ENCODE results near the gene THSD4.

Gene THSD4

GRCh38 chr15:71118881-71119632 lies 3.8 kb downstream of the THSD4 start:
- no peaks in the 10 kb centered on the region for H4K20me1 ChIP-seq (ENCODE audit: insufficient read depth, low read length)
- no peaks in the 10 kb centered on the region for H3K9me3 ChIP-seq (ENCODE audit: low read length)
- H3K4me2 ChIP-seq (ENCODE audit: low read length), result no peak overlapping the region
- no peaks in the 10 kb centered on the region for H3F3A ChIP-seq (ENCODE audit: insufficient read depth, low read length)
- H3K9me2 ChIP-seq (ENCODE audit: low read depth, low read length), result no peaks in the 10 kb centered on the region
- TF ChIP-seq CTCF (IDR thresholded peaks at IDR 0.05; ENCODE audit: low read length) (no peak), EZH2 (IDR thresholded peaks at IDR 0.05; ENCODE audit: borderline replicate concordance, low read length) (no peak)
- no peak overlapping the region for H3K4me3 ChIP-seq (ENCODE audit: low read depth, low read length, poor library complexity, severe bottlenecking)
- no peaks in the 10 kb centered on the region for H3K27me3 ChIP-seq (ENCODE audit: insufficient read depth, low read length)
- H3K4me1 ChIP-seq (ENCODE audit: insufficient read depth, low read length, severe bottlenecking), result peaks cover 4% of the 10 kb centered on the region
- no peaks in the 10 kb centered on the region for H3K36me3 ChIP-seq (ENCODE audit: insufficient read depth, low read length)
- H3K27ac ChIP-seq (ENCODE audit: low read depth, low read length, poor library complexity, severe bottlenecking), result no peak overlapping the region
- no peak overlapping the region for H2AFZ ChIP-seq (ENCODE audit: low read length)
- H3K79me2 ChIP-seq (ENCODE audit: insufficient read depth, low read length), result no peaks in the 10 kb centered on the region
- no peak overlapping the region for H3K9ac ChIP-seq (ENCODE audit: low read length)

- Histone ChIP-seq H3K9me3 (ENCODE audit: low read length) (no peaks in the 10 kb centered on the region), H3K36me3 (ENCODE audit: insufficient read depth, low read length) (no peaks in the 10 kb centered on the region), H3K9me2 (ENCODE audit: low read depth, low read length) (no peaks in the 10 kb centered on the region), H3K27ac (ENCODE audit: low read depth, low read length, poor library complexity, severe bottlenecking) (no peak overlapping the region), H3K4me2 (ENCODE audit: low read length) (no peak overlapping the region), H3K4me3 (ENCODE audit: low read depth, low read length, poor library complexity, severe bottlenecking) (no peak overlapping the region), H3K4me1 (ENCODE audit: insufficient read depth, low read length, severe bottlenecking) (peaks cover 4% of the 10 kb centered on the region), H3F3A (ENCODE audit: insufficient read depth, low read length) (no peaks in the 10 kb centered on the region), H2AFZ (ENCODE audit: low read length) (no peak overlapping the region), H3K79me2 (ENCODE audit: insufficient read depth, low read length) (no peaks in the 10 kb centered on the region), H4K20me1 (ENCODE audit: insufficient read depth, low read length) (no peaks in the 10 kb centered on the region), H3K27me3 (ENCODE audit: insufficient read depth, low read length) (no peaks in the 10 kb centered on the region), H3K9ac (ENCODE audit: low read length) (no peak overlapping the region)
- no peak for TF ChIP-seq EZH2 (IDR thresholded peaks at IDR 0.05; ENCODE audit: borderline replicate concordance, low read length)
- TF ChIP-seq CTCF (IDR thresholded peaks at IDR 0.05; ENCODE audit: low read length), result no peak
These were observed 5.2 kb downstream of the THSD4 start for GRCh38 chr15:71120428-71120944.

- TF ChIP-seq EZH2 (IDR thresholded peaks at IDR 0.05; ENCODE audit: borderline replicate concordance, low read length), result no peak
- TF ChIP-seq CTCF (IDR thresholded peaks at IDR 0.05; ENCODE audit: low read length), result no peak
- no peaks in the 10 kb centered on the region for H3K4me1 ChIP-seq (ENCODE audit: insufficient read depth, low read length, severe bottlenecking)
- no peaks in the 10 kb centered on the region for H3K79me2 ChIP-seq (ENCODE audit: insufficient read depth, low read length)
- H2AFZ ChIP-seq (ENCODE audit: low read length), result no peak overlapping the region
- no peaks in the 10 kb centered on the region for H4K20me1 ChIP-seq (ENCODE audit: insufficient read depth, low read length)
- H3K4me2 ChIP-seq (ENCODE audit: low read length), result no peak overlapping the region
- H3K9me3 ChIP-seq (ENCODE audit: low read length), result no peaks in the 10 kb centered on the region
- H3K9ac ChIP-seq (ENCODE audit: low read length), result no peak overlapping the region
- no peaks in the 10 kb centered on the region for H3K9me2 ChIP-seq (ENCODE audit: low read depth, low read length)
- H3K27ac ChIP-seq (ENCODE audit: low read depth, low read length, poor library complexity, severe bottlenecking), result no peak overlapping the region
- no peak overlapping the region for H3K4me3 ChIP-seq (ENCODE audit: low read depth, low read length, poor library complexity, severe bottlenecking)
- no peaks in the 10 kb centered on the region for H3F3A ChIP-seq (ENCODE audit: insufficient read depth, low read length)
- no peaks in the 10 kb centered on the region for H3K27me3 ChIP-seq (ENCODE audit: insufficient read depth, low read length)
- no peaks in the 10 kb centered on the region for H3K36me3 ChIP-seq (ENCODE audit: insufficient read depth, low read length)
These were observed 6.2 kb downstream of the THSD4 start for GRCh38 chr15:71121442-71121841.
